ENCODE data around the gene ZNF148. TPM values are rescaled to one million over a fixed set of nuclear protein-coding genes. Genes with fewer than 3 reads are reported as not detected.

Gene ZNF148
- total RNA-seq, 1 experiment from 2014 or later: 24.8 TPM

- Histone ChIP-seq H3K79me2 (ENCODE audit: insufficient read depth, low read length) (no peaks in the 10 kb centered on the region), H3K9ac (ENCODE audit: extremely low read depth, insufficient read length, low read length) (no peak overlapping the region), H3K9me3 (ENCODE audit: control insufficient read depth, low read depth, low read length) (no peaks in the 10 kb centered on the region), H3K18ac (ENCODE audit: insufficient read length, low read depth, low read length) (no peak overlapping the region), H4K91ac (ENCODE audit: insufficient read length, low read depth, low read length) (no peak overlapping the region), H3K4me2 (ENCODE audit: insufficient read depth, insufficient read length, low read length) (no peak overlapping the region), H2AK5ac (ENCODE audit: insufficient read length, low read length) (no peak overlapping the region), H3K23me2 (ENCODE audit: insufficient read length, low read depth, low read length, poor library complexity, severe bottlenecking) (no peaks in the 10 kb centered on the region), H4K5ac (ENCODE audit: insufficient read length, low read depth, low read length) (no peak overlapping the region), H3K27ac (ENCODE audit: insufficient read length, low read depth, low read length) (no peak overlapping the region), H3K4me1 (ENCODE audit: insufficient read depth, low read length) (no peaks in the 10 kb centered on the region), H3K14ac (ENCODE audit: insufficient read depth, low read length) (no peak overlapping the region), H2BK12ac (ENCODE audit: insufficient read length, low read depth, low read length) (no peak overlapping the region), H4K20me1 (ENCODE audit: control insufficient read depth, insufficient read depth, insufficient read length) (no peaks in the 10 kb centered on the region), H2AFZ (ENCODE audit: low read length) (no peak overlapping the region), H2BK120ac (ENCODE audit: low read depth, low read length, poor library complexity, severe bottlenecking) (no peak overlapping the region), H2BK20ac (ENCODE audit: low read depth, low read length, poor library complexity, severe bottlenecking) (no peak overlapping the region), H2BK5ac (ENCODE audit: insufficient read length, low read length) (no peak overlapping the region), H3K4ac (ENCODE audit: low read depth, low read length) (no peak overlapping the region), H2BK15ac (ENCODE audit: low read depth, low read length) (no peak overlapping the region), H3K79me1 (ENCODE audit: insufficient read depth, low read depth, low read length, poor library complexity, severe bottlenecking) (peaks cover 3% of the 10 kb centered on the region), H4K8ac (replicated peaks; ENCODE audit: insufficient read length, low read depth, low read length) (no peak overlapping the region), H3K56ac (ENCODE audit: insufficient read length, low read depth, low read length) (no peak overlapping the region), H3T11ph (ENCODE audit: low read length) (no peak overlapping the region), H3K27me3 (ENCODE audit: insufficient read depth, low read length) (no peaks in the 10 kb centered on the region), H3K23ac (ENCODE audit: insufficient read length, low read depth, low read length) (no peak overlapping the region)
- Mint-ChIP-seq H3K9me3 (no peaks in the 10 kb centered on the region), H3K4me1 (peaks cover 3% of the 10 kb centered on the region in 2 experiments), H3K36me3 (ENCODE audit: insufficient read depth in 1 of 3, low read depth in 3 of 3) (peaks cover 6 to 20% (median 18%) of the 10 kb centered on the region in 3 experiments; a peak in 6 of 7 replicates), H3K27me3 (ENCODE audit: low read depth) (no peaks in the 10 kb centered on the region), H3K27ac (no peak overlapping the region; a peak in 1 of 7 replicates), H3K4me3 (no peak overlapping the region)
- DNase-seq: no peak
- no peak for TF ChIP-seq CTCF (conservative IDR thresholded peaks at IDR 0.05)
- no CpG with 5 or more reads among the region's 6 CpGs for whole genome bisulfite sequencing (ENCODE audit: extremely low coverage, insufficient read length, low lambda C conversion rate)
These were observed 62.0 kb downstream of the ZNF148 start for GRCh38 chr3:125313060-125313635.

Data from H9 (cell line).